MM.1S (cell line): ENCODE measurements around the gene ST3GAL3.

ENCODE experiments used
- EZH2 ChIP-seq: fragments of 300-600 bp; sonication (generic); optimal IDR thresholded peaks from 2 replicates; pipeline ENCODE3; 2017; ENCODE audit warnings: low read depth, mild to moderate bottlenecking, antibody characterized with exemption, low read length, mixed read lengths
- EZH2phosphoT487 ChIP-seq: fragments of 300-600 bp; sonication (generic); IDR thresholded peaks from 2 replicates; pipeline ENCODE4 v1.6.1; 2018; ENCODE audit warnings: antibody characterized with exemption, low read length
- TF ChIP-seq, protein P1 (sequence below): fragments of 300-600 bp; sonication (generic); IDR thresholded peaks from 2 replicates; pipeline ENCODE4 v1.5.1; 2016; ENCODE audit warnings: antibody characterized with exemption, low read length, mixed read lengths

DNA sequence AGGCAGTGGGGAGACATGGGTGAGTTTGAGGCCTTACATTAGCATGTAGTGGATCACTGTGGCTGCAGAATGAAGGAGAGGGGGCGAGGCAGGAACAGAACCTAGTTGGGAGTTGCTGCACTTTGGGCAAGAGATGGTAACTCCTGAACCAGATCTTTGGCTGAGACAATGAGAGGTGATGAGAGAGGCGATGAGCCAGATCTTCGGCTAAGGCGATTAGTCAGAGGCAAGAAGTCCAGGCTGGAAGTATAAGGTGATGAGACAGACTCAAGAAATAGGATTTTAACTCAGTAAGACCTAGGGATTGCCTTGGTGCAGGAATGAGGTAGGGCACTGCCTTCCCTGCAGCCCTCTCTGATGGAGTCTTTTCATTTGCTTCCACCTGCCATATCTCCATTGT lies 217.2 kb downstream of the ST3GAL3 start:
- TF ChIP-seq, protein P1, sequence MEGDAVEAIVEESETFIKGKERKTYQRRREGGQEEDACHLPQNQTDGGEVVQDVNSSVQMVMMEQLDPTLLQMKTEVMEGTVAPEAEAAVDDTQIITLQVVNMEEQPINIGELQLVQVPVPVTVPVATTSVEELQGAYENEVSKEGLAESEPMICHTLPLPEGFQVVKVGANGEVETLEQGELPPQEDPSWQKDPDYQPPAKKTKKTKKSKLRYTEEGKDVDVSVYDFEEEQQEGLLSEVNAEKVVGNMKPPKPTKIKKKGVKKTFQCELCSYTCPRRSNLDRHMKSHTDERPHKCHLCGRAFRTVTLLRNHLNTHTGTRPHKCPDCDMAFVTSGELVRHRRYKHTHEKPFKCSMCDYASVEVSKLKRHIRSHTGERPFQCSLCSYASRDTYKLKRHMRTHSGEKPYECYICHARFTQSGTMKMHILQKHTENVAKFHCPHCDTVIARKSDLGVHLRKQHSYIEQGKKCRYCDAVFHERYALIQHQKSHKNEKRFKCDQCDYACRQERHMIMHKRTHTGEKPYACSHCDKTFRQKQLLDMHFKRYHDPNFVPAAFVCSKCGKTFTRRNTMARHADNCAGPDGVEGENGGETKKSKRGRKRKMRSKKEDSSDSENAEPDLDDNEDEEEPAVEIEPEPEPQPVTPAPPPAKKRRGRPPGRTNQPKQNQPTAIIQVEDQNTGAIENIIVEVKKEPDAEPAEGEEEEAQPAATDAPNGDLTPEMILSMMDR, result no peak
- TF ChIP-seq EZH2 (no peak), EZH2phosphoT487 (no peak)
